Measurements from ENCODE around the gene ACTG2.
"Not testable (repeated sequence)": the region's sequence is repeated elsewhere in the genome, so short reads cannot be mapped to it uniquely, and the experiment has no call there.

Gene ACTG2

DNA sequence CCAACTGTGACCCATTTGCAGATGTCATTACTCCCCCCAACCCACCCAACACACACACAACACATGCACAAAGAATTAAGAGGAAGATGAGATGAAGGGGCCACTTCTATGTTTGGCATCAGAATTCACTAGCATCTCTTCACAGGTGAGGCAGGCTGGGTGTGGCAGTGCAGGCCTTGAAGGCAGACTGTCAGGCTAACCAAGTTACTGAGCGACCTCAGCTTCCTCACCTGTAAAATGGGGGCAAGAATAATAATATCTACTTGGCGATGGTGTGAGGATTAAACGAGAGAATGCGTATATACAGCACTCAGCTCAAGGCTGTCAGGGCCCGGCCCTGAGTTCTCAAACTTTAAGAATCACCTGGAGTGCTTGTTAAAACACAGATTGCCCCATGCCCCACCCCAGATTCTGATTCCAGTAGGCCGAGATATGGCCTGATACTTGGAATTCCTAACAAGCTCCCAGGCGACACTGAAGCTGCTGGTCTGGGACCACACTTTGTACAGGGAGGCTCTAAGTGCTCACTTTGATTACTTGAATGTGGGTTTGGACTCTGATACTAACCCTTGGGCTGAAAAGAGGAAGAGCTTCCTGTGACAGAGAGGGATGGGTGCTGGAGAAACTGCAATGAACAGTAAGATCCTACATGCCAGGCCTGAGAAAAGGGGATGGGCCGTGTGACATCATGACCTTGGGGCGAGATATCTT, 1.1 kb downstream of the ACTG2 start:
- no peak for DNase-seq (ENCODE audit: low read depth)

DNA sequence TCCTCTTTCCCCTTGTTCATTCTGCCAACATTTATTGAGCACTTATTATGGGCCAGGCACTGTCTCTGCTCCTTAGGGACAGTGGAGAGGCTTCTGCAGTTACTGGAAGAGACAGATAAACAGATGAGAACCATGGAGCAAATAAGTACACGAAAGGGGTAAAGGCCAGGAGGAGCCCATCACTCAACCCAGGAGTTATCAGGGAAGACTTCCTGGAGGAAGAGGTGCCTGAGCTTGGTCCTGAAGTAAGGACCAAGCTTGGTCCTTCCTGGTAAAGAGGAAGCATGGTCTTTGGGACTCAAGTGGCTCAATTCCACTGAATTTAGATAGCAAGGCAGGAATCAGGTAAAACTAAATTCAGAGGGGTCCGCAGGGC, 1.7 kb downstream of the ACTG2 start:
- no peak for DNase-seq (ENCODE audit: low read depth)

DNA sequence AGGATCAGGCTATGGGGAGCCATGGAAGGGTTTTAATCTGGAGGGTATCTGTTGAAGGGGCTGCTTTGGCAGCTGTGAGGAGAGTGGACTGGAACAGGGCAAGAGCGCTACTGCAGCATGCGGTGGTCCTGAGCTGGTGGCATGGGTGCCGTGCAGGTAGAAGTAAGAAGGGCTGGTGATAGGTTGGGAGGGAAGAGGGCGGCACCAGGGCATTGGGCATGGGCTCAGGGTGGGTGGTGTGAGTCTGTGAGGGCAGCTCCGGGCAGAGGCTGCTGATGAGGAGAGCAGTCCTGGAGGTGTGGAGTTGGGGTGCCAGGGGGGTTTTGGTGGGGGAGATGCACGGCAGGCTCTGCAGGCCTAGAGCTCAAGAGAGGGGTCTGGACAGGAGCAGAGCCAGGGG, 2.1 kb downstream of the ACTG2 start:
- no peak for DNase-seq (ENCODE audit: low read depth)

DNA sequence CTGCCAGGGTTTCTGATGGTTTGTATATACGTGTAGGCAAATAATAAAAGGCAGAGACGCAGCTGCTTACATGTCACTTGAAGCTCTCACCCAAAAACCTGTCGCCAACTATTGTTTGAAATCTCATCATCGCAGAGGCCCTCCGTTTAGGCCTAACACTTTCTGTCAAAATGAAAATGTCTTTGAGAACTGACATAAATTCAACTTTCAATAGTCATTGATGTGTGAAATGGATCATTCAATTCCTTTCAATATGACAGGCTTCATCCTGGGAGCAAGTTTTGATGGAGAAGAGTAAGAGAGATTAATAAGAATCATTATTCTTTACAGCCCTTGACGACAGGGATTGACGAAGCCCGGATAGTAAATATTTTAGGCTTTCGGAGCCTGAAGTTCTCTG, 2.7 kb downstream of the ACTG2 start:
- no peak for DNase-seq (ENCODE audit: low read depth)

DNA sequence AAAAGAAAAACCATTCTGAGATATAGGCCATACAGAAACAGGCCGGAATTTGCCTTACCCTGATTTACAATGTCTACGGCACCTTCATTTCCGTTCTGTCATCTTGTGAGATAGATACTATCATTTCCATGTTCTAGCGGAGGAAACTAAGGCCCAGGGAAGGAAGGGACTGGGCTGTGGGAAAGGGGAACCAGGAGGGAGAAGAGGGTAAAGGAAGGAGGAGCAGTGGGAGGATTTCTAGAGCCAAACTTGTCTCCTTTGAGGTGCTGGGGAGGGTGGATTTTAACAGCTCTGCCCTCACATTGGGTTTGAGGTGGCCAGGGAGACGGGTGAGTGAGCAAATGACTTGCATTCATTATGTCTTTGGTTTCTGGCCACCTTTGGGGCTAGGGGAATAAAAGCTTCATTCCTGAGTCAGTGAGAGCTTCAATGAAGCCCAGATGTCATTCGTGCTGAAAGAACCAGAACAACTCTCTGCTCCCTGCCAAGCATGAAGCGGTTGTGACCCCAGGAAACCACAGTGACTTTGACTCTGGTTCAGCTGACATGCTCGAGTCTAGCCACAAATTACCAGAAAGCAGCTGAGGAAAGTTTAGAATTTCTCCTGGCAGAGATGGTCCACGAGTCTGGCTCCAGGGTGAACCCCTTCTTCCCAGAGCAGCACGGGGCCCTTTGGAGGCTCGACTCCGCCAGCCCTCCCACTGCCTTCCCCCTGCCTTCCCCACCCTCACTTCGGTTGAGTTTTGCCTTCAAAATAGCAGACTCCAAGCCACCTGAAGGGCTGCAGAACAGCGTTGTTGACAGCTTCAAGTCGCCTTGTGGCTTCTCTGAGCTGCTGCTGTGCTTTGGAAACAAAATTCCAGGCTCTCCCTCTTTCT, 3.8 kb downstream of the ACTG2 start:
- DNase-seq (ENCODE audit: low read depth), result peak; percentile 86

DNA sequence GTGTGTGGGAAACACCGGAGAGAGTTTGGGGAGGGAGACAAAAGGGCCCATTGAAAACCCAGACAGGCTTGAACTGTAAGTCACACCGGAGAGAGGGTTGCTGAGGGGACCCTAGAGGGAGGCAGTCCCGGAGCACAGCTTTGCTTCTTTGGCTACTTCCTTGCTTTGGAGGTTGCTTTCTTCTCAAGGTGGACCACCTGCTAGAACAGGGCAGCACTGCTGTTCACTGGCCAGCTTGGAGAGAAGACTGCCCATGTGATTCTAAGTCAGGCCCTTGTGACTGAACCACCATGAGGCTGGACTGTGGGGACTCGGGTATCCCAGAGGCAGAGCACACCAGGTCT, 4.4 kb downstream of the ACTG2 start:
- DNase-seq (ENCODE audit: low read depth), result no peak

DNA sequence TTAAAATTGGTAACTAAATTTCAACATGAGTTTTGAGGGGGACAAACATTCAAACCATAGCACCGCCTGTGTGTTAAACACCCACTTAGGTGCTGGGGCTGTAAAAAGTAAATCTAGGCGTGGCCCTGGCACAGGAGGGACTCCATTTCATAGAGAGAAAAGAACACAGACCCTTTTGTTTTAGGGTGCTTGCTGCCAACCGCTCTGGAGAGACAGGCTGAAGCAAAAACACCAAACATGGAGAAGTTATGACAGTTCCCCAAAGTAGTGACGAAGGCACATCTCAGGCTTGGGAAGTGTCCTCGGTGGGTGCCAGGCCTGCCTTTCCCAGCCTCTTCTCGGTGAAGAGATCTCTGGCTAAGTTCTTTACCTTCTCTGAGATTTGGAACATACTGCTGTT, 5.1 kb downstream of the ACTG2 start:
- no peak for DNase-seq (ENCODE audit: low read depth)

DNA sequence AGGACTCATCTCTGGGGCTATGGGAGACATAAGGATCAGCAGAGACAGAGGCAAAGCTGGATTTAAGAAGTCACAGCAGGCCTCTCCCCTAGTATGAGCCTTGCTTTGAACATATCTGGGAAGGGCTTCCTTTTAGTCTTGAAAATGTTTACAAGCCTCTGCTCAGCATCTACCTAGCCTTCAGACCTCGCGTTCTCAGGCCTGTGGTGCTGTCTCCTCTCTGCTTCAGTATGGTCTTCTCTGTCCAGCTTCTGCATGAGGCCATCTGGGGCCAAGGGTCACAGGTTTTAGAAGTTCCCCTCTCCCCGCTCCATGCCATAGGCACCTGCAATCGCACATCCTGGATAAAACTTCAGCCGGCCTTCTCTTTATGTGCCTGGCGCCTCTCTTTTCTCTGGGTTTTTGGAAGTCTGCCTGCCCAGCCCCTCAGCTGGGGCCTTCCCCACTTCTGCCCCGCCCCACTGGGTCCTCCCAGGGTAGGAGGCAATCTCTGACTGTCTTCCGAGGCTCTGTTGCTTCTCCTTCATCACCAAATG, 7.1 kb downstream of the ACTG2 start:
- no peak for DNase-seq (ENCODE audit: low read depth)

DNA sequence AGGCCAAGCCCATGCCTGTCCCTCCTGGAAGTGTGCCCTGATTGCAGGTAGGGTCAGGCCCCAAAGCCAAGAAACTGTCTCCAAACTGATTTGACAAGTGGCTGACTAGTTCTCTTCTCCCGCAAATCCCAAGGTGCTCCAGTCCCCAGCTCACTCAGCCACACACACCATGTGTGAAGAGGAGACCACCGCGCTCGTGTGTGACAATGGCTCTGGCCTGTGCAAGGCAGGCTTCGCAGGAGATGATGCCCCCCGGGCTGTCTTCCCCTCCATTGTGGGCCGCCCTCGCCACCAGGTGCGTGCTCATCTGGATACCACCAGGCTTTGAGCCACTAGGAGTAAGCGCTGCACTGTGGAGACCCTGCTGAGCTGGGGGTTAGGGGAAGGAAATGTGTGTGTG, 8.3 kb downstream of the ACTG2 start:
- no peak for DNase-seq (ENCODE audit: low read depth)

DNA sequence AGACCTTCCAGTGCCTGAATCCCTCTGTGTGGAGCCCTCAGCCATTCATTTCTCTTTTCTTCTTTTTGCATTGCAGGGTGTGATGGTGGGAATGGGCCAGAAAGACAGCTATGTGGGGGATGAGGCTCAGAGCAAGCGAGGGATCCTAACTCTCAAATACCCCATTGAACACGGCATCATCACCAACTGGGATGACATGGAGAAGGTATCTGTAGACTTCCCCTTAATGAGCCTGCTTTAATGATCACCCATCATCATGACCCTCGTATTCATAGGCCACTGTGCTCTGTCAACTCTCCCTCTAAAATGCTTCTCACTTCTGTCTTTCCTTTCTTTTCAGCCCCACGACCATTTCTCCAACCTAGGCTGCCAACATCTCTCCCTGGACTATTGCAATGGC, 9.5 kb downstream of the ACTG2 start:
- DNase-seq (ENCODE audit: low read depth), result no peak

DNA sequence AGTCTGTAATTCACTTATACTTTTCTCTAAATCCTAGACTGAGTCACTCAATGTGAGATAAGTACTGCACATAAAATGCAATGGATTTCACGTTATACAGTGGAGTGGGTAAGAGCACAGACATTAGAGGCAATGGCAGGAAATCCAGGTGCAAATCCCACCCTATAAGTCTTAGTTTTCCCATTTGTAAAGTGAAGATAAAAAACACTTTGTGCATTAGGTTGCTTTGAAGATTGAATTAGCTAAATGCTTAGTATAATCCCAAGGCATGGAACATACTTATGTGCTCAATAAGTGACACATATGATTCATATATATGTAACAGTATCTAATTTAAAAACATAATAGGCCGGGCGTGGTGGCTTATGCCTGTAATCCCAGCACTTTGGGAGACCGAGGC, 10.5 kb downstream of the ACTG2 start:
- no peak for DNase-seq (ENCODE audit: low read depth)

DNA sequence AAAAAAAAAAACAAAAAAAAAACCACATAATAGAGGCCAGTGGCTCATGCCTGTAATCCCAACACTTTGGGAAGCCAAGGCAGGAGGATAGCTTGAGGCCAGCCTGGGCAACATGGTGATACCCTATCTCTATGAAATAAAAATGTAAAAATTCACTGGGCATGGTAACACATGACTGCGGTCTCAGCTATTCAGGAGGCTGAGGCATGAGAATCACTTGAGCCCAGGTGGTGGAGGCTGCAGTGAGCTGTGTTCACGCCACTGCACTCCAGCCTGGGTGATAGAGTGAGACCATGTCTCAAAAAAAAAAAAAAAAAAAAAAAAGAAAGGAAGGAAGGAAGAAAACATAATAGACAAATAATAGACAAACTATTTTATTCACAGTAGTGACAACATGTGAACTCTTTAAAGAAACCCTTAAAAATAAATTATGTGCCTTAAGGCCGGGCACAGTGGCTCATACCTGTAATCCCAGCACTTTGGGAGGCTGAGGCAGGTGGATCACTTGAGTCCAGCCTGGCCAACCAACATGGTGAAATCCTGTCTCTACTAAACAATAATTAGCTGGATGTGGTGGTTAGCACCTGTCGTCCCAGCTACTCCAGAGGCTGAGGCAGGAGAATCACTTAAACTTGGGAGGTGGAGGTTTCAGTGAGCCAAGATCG, 11.3 kb downstream of the ACTG2 start:
- not testable (repeated sequence) for DNase-seq (ENCODE audit: low read depth)

DNA sequence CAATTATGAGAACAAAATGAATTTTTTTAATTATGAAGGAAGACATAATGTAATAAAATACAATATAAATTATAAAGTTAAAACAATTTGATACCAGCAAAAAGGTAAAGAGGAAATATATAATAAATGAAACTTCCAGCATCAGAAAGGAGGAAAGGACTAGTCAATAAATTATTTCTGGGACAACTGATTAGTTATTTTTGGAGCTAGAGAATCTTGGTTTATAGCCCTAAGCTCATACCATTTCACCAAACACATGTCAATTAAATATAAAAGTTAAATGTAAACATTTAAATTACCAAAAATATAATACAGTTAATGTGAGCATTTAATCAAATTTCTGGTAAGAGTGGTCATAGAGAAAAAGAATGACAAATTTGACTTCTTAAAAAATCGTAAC, 12.1 kb downstream of the ACTG2 start:
- DNase-seq (ENCODE audit: low read depth), result no peak

DNA sequence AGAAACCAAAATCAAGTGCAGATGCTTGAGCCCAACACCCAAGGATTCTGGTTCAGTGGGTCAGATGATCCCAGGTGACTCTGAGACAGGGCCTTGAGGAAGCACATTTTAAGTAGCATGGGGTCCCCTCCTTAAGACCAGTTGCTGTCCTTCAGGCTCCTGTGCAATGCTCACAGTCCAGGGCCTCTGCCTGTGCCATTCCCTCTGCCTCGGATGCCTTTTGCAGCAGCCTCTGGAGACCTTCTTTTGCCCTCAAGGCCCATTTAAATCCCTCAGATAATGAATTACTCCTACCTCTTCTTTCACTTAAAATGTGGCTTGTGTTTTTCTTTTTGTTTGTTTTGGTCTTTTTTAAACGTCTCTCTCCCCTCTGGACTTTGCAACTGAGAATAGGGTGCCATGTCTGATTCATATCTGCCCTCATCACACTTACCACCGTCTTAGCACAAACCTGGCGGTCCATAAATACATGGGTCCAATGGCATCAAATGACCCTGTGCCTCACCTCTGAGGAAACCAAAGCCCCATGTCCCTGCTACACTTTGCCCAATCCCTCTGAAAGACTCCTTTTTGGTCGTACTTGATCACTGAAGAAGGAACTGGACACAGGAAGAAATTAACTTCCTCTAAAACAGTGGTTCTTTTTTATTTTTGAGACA, 14.2 kb downstream of the ACTG2 start:
- DNase-seq (ENCODE audit: low read depth), result no peak

DNA sequence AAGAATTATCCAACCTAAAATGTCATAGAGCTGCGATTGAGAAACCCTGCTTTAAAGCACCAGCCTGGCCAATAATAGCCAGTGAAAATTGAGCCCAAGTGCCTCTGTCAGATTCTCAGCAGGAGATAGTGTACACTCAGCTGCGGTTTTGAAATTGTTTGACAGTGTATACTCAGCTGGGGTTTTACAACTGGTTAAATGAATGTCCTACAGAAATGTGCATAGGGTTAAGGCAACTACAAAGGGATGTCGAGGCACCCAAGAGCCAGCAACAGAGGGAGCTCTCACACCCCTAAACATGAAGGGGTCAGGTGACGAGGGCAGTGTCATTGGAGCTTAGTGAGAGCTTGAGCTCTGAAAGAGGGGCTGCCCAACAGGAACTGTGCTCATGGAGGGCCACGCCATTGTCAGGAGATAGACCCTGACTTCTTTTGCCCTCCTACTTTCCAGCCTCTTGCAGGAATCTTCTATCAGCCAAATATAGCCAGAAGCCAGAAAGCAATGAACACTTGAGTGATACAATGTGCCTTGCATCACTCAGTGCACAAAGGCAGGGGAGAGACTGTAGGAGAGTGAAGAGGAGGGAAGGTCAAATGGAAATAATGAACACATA, 15.1 kb downstream of the ACTG2 start:
- DNase-seq (ENCODE audit: low read depth), result no peak

DNA sequence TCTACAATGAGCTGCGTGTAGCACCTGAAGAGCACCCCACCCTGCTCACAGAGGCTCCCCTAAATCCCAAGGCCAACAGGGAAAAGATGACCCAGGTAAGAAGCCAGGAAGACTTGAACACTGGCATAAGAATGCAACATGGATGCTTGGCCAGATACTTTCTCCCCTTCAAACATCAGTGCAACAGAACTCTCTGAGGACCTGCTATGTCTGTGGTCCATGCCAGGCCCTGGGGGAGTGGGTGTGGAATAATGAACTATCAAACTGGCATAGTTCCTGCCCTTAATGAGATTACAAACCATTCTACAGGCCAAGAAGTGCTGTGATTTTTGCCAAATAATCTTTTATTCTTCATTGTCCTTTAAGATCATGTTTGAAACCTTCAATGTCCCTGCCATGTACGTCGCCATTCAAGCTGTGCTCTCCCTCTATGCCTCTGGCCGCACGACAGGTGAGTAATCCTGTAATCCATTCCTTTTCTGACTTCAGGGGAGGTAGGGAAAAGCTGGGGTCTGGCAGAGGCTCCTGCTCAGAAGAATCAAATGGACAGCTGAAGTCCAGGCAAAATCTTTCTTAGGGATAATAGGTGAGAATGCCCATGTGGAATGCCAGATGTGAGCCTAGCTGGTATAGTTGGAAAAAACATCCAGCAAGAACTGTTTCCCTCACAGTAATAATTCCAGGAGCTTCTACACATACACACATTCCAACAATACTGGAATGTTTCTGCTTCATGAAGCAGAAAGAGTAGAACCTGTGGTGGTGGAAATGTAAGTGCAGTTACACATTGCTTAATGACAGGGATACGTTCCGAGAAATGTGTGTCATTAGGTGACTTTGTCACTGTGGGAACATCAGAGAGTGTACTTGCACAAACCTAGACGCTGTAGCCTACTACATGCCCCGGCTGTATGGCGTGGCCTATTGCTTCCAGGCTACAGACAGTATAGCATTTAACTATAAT, 16.2 kb downstream of the ACTG2 start:
- no peak for DNase-seq (ENCODE audit: low read depth)

DNA sequence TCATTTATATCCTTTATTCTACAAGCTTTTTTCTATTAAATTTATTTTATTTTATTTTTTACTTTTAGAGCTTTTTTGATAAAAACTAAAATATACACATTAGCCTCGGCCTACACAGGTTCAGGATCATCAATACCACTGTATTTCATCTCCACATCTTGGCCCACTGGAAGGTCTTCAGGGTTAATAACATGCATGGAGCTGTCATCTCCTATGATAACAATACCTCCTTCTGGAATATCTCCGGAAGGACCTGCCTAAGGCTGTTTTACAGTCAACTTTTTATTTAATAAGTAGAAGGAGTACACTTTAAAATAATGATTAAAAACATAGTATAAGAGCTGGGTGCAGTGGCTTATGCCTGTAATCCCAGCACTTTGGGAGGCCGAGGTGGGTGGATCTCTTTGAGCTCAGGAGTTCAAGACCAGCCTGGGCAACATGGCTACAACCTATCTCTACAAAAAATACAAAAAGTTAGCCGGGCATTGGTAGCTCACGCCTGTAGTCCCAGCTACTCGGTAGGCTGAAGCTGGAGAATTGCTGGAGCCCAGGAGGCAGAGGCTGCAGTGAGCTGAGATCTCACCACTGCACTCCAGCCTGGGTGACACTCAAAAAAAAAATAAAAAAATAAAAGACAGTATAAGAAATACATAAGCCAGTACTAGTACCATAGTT, 18.2 kb downstream of the ACTG2 start:
- no peak for DNase-seq (ENCODE audit: low read depth)

DNA sequence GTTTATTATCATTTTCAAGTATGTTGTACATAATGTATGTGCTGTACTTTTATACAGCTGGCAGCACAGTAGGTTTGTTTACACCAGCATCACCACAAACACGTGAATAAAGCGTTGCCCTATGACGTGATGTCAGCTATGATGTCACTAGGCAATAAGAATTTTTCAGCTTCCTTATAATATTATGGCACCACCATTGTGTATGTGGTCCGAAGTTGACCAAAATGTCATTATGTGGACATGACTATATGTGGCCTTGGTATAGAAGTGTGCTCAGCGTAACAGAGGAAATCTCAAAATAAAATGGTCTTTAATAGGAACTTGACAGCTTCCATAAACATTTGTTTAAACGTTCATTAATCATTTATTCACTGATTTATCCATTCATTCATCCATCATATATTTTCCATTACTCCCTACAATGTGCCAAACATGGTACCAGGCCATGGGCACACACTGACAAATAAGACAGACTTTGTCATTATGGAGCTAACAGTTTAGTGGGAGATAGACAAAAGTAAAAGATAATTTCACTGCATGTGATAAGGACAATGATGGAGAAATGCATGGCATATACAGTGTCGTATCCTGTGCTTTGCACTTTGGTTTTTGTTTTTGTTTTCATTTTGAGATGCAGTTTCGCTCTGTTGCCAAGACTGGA, 18.9 kb downstream of the ACTG2 start:
- DNase-seq (ENCODE audit: low read depth), result no peak

DNA sequence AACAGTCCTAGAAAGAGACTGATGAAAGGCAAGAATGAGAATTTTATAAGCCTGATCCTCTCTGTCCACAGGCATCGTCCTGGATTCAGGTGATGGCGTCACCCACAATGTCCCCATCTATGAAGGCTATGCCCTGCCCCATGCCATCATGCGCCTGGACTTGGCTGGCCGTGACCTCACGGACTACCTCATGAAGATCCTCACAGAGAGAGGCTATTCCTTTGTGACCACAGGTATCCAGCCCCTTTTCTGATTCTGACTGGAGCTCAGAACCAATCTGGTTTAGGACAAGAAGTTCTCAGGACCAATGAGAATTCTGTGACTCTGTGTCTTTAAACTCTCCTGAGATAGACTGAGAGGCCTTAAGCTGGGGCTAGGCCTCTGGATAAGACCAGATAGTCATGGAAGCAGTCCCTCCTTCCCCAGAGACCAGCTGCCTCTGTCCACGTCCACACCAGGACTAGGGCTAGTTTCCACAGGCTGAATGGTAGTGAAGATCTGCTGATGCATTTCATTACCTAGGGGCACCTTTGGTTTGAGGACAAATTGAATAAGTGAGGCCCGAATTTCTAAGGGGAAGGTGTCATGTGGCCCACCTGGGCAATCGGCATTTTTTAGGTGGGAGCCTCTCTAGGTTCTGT, 20.7 kb downstream of the ACTG2 start:
- DNase-seq (ENCODE audit: low read depth), result no peak

Data from GM04503 (cell line).